HG02938 (cell line): ENCODE measurements around the gene FGD2.

Source experiments
- ATAC-seq: cut with Tn5 transposase; IDR thresholded peaks from one replicate; pipeline ENCODE4 v1.9.1; 2021; ENCODE audit warnings: mild to moderate bottlenecking, moderate library complexity; ENCODE audit not compliant: unreplicated experiment

FGD2 gene

GRCh38 chr6:37005061-37005810 lies at the start of gene FGD2:
FGD2 (plus strand) TSS chr6:37005655; CDS start chr6:37005818, 163 bp downstream.
- peak; percentile 68 for ATAC-seq

GRCh38 chr6:36955671-36956445 lies 49.6 kb upstream of the FGD2 start:
- no peak for ATAC-seq

- no peak for ATAC-seq
Measured at GRCh38 chr6:36956446-36956820, 49.0 kb upstream of the FGD2 start.

GRCh38 chr6:36957773-36958271 lies 47.6 kb upstream of the FGD2 start:
- ATAC-seq, result no peak

- ATAC-seq, result no peak
Measured at GRCh38 chr6:36958775-36959554, 46.5 kb upstream of the FGD2 start.

GRCh38 chr6:36959555-36960250 lies 45.8 kb upstream of the FGD2 start:
- no peak for ATAC-seq

- ATAC-seq, result no peak
Measured at GRCh38 chr6:36961441-36962435, 43.7 kb upstream of the FGD2 start.

- no peak for ATAC-seq
Measured at GRCh38 chr6:36962874-36963273, 42.6 kb upstream of the FGD2 start.

- ATAC-seq, result no peak
Measured at GRCh38 chr6:36963451-36964290, 41.8 kb upstream of the FGD2 start.

- ATAC-seq, result no peak
Measured at GRCh38 chr6:36964349-36964748, 41.1 kb upstream of the FGD2 start.

- no peak for ATAC-seq
Measured at GRCh38 chr6:36964908-36965307, 40.5 kb upstream of the FGD2 start.

- no peak for ATAC-seq
Measured at GRCh38 chr6:36967301-36967700, 38.2 kb upstream of the FGD2 start.

GRCh38 chr6:36967757-36968156 lies 37.7 kb upstream of the FGD2 start:
- ATAC-seq, result no peak

- no peak for ATAC-seq
Measured at GRCh38 chr6:36968266-36968977, 37.0 kb upstream of the FGD2 start.

GRCh38 chr6:36969240-36969691 lies 36.2 kb upstream of the FGD2 start:
- ATAC-seq, result no peak

GRCh38 chr6:36969988-36970891 lies 35.2 kb upstream of the FGD2 start:
- ATAC-seq, result no peak
